ENCODE results near the gene TMEM130. TPM values are rescaled to one million over a fixed set of nuclear protein-coding genes. Genes with fewer than 3 reads are reported as not detected.
"Not testable (repeated sequence)": the region's sequence is repeated elsewhere in the genome, so short reads cannot be mapped to it uniquely, and the experiment has no call there.

TMEM130 gene
- total RNA-seq, 1 donor from 2014 or later, result 2.9 TPM

DNA sequence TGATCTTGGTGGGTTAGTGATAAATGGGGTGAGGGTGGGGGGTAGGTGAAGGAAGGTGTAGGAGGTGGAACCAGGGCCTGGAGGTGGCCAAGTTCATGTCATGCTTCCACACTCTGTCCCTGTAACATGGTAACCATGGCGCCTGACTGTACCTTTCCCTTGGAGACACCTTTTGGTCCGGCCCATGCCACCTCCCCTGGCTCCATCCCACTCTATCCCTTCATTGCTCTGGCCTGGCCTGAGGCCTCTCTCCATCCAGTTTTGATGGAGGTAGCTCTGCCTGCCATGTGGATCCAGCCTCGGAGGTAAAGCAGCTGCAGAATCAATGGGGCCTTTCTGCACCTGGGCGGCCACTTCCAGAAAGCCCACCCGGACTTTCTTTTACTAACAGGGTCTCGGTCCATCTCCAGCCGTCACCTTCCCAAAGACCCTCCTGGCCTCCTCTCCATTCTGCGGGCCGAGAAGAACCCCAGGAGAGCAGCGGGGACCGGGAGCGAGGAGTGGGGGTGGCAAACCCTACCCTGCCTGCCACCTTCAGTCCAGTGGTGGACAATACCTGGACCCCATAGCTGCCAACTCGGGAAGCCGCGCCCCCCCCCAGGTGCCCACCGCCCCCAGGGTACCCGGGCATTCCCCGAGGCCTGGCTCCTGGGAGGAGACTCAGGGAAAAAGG is 8.0 kb upstream of the TMEM130 start:
- no peaks in the 10 kb centered on the region for H3K9me3 ChIP-seq
- no peak for DNase-seq
- ATAC-seq, result peak in 1 of 2 donors; percentile 23
- H3K4me1 ChIP-seq, result peaks cover 18% of the 10 kb centered on the region
- peak overlapping the region; percentile 97 for H3K27ac ChIP-seq
- peak overlapping the region; percentile 80 for H3K4me3 ChIP-seq
- intact Hi-C loops (cut with DNase I), result no loop called here
- no peaks in the 10 kb centered on the region for H3K27me3 ChIP-seq (ENCODE audit: low read depth)
- peaks cover 19% of the 10 kb centered on the region for H3K36me3 ChIP-seq
- TF ChIP-seq, protein P1, sequence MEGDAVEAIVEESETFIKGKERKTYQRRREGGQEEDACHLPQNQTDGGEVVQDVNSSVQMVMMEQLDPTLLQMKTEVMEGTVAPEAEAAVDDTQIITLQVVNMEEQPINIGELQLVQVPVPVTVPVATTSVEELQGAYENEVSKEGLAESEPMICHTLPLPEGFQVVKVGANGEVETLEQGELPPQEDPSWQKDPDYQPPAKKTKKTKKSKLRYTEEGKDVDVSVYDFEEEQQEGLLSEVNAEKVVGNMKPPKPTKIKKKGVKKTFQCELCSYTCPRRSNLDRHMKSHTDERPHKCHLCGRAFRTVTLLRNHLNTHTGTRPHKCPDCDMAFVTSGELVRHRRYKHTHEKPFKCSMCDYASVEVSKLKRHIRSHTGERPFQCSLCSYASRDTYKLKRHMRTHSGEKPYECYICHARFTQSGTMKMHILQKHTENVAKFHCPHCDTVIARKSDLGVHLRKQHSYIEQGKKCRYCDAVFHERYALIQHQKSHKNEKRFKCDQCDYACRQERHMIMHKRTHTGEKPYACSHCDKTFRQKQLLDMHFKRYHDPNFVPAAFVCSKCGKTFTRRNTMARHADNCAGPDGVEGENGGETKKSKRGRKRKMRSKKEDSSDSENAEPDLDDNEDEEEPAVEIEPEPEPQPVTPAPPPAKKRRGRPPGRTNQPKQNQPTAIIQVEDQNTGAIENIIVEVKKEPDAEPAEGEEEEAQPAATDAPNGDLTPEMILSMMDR (IDR thresholded peaks at IDR 0.05), result no peak

DNA sequence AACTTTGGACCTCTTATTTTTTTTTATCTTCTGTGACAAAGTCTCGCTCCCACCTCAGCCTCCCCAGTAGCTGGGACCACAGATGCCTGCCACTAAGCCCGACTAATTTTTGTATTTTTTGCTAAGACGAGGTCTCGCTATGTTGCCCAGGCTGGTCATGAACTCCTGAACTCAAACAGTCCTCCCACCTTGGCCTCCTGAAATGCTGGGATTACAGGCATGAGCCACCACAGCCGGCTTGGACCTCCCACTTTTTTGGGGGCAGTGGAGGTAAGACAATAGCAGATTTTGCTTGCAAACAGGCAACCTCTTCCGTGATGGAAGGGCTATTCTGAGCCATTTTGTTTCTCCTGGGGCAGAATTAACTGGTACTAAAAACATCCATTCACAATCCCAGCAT is 7.3 kb upstream of the TMEM130 start:
- Histone ChIP-seq H3K4me1 (peaks cover 18% of the 10 kb centered on the region), H3K36me3 (peaks cover 12% of the 10 kb centered on the region), H3K4me3 (no peak overlapping the region), H3K27me3 (ENCODE audit: low read depth) (no peaks in the 10 kb centered on the region), H3K27ac (no peak overlapping the region), H3K9me3 (no peaks in the 10 kb centered on the region)
- intact Hi-C loops (cut with DNase I), result no loop called here
- ATAC-seq, result no peak
- TF ChIP-seq, protein P1 (IDR thresholded peaks at IDR 0.05), result no peak
- DNase-seq, result no peak

DNA sequence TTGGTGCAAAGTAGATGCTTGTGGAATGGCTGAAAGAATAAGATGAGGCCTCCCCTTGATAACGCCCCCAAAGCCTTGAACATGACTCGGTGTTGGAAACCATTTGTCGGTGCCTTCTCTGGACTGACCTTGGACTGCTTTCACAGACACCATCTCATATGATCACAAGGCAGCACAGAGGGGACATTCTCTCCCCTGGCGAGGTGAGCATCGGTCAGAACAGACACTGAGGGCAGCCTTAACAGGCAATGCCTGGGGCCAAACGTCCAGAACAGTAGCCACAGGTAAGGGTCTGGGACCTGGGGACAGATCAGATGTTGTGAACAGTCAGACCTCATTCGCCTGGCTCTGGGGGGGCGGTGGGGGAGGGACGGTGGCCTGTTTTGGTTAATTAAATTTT is 5.7 kb upstream of the TMEM130 start:
- intact Hi-C loops (cut with DNase I), result no loop called here
- Histone ChIP-seq H3K27me3 (ENCODE audit: low read depth) (peaks cover 12% of the 10 kb centered on the region), H3K27ac (no peak overlapping the region), H3K36me3 (no peaks in the 10 kb centered on the region), H3K9me3 (no peaks in the 10 kb centered on the region), H3K4me1 (peaks cover 19% of the 10 kb centered on the region), H3K4me3 (no peak overlapping the region)
- DNase-seq (no peak), ATAC-seq (no peak)
- TF ChIP-seq, protein P1 (IDR thresholded peaks at IDR 0.05), result no peak

DNA sequence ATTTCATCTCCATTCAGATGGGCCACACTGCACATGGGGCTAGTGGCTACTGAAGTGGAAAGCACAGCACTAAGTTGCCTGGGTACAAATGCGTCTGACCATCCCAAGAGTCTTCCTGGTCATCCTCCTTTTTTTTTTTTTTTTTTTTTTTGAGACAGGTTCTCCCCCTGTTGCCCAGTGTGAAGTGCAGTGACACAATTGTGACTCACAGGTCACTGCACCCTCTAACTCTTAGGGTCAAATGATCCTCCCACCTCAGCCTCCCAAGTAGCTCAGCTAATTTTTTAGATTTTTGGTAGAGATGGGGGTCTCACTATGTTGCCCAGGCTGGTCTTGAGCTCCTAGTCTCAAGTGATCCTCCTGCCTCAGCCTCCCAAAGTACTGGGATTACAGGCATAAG is 5.1 kb upstream of the TMEM130 start:
- intact Hi-C loops (cut with DNase I), result no loop called here
- Histone ChIP-seq H3K4me1 (peaks cover 17% of the 10 kb centered on the region), H3K27ac (no peak overlapping the region), H3K36me3 (no peaks in the 10 kb centered on the region), H3K9me3 (no peaks in the 10 kb centered on the region), H3K27me3 (ENCODE audit: low read depth) (peaks cover 12% of the 10 kb centered on the region), H3K4me3 (no peak overlapping the region)
- TF ChIP-seq, protein P1 (IDR thresholded peaks at IDR 0.05), result no peak
- ATAC-seq (no peak), DNase-seq (no peak)

DNA sequence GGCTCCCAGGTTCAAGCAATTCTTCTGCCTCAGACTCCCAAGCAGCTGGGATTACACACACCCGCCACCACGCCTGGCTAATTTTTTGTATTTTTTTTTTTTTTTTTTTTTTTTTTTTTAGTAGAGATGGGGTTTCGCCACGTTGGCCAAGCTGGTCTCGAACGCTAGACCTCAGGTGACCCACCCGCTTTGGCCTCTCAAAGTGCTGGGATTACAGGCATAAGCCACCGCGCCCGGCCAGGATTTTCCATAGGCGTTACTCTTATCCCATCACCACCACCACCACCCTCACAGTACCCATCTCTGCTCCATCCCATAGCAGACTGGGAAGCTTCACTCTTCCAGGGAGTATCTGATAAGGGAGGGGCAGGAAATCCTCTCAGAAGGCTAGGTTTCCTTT is 3.8 kb upstream of the TMEM130 start:
- intact Hi-C loops (cut with DNase I), result not testable (repeated sequence)
- peak; percentile 35 for DNase-seq

DNA sequence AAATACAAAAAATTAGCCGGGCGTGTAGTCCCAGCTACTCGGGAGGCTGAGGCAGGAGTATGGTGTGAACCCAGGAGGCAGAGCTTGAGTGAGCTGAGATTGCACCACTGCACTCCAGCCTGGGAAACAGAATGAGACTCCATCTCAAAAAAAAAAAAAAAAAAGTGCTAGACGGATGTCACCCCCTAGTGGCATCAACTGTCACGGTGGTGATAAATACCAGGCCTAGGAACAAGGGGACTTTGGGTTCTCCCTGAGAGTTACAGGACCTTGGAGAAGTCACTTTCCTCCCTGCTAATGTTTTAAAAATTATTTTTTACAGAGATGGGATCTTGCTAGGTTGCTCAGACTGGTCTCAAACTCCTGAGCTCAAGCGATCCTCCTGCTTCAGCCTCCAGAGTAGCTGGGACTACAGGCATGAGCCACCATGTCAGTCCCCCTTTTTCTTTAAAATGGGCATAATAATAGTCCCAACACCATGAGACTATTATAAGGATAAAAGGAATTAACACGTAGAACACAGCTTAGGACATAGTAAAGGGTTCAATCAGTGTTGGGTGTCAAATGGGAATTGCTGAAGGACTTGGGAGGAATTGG is 2.6 kb upstream of the TMEM130 start:
- DNase-seq, result peak; percentile 31
- no peaks in the 10 kb centered on the region for H3K9me3 ChIP-seq
- no peaks in the 10 kb centered on the region for H3K36me3 ChIP-seq
- intact Hi-C loops (cut with DNase I), result no loop called here
- peaks cover 27% of the 10 kb centered on the region for H3K27me3 ChIP-seq (ENCODE audit: low read depth)
- TF ChIP-seq, protein P1 (IDR thresholded peaks at IDR 0.05), result peak; percentile 18
- H3K4me1 ChIP-seq, result peaks cover 13% of the 10 kb centered on the region
- H3K27ac ChIP-seq, result no peak overlapping the region
- ATAC-seq, result no peak
- H3K4me3 ChIP-seq, result no peak overlapping the region

More for the DNA sequence above, 3.8 kb upstream of the TMEM130 start:
- Histone ChIP-seq H3K4me1 (peaks cover 18% of the 10 kb centered on the region), H3K27me3 (ENCODE audit: low read depth) (peaks cover 22% of the 10 kb centered on the region)
- H3K4me3 ChIP-seq, H3K36me3 ChIP-seq, H3K9me3 ChIP-seq, H3K27ac ChIP-seq, ATAC-seq: not testable (repeated sequence)
